ENCODE results near the gene PGRMC2. TPM values are rescaled to one million over a fixed set of nuclear protein-coding genes. Genes with fewer than 3 reads are reported as not detected.

The PGRMC2 gene
- total and polyA plus RNA-seq, 4 donors = 28.9 to 44.3 (median 32.1) TPM

DNA sequence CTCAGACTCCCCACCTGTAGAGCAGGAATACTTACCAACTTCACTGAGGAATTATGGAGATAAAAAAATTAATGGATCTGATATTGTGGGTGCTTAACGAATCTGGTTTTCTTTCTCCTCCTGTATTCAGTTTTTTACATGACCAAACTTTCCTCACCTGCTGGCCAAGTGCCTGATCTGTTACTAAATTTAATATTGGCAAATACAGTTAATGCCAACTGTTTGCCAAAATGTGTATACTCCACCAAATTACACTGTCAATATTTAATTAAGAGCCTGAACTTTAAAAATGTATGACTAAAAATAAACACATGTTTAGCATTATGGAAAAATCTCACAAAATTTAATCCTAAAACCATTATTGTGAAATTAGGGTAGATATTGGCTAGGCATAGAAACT is 3.3 kb downstream of the PGRMC2 start:
- Histone ChIP-seq H3K9me3 (ENCODE audit: control insufficient read depth in 4 of 4, low read length in 3 of 4) (no peaks in the 10 kb centered on the region), H3K4me1 (ENCODE audit: control insufficient read depth in 4 of 4, insufficient read depth in 4 of 4, low read length in 3 of 4) (peaks cover 4 to 65% (median 37%) of the 10 kb centered on the region in 4 donors), H3K36me3 (ENCODE audit: control insufficient read depth in 4 of 4, insufficient read depth in 3 of 4, low read depth in 1 of 4, low read length in 3 of 4) (peaks cover 0 to 2% (median 0%) of the 10 kb centered on the region in 4 donors), H3K4me3 (ENCODE audit: low read depth in 1 of 3, low read length in 3 of 3) (peak overlapping the region in 1 of 3 donors; percentile 83), H3K27ac (ENCODE audit: low read depth in 1 of 2, low read length in 2 of 2) (peak overlapping the region; percentile 68), H3K9ac (ENCODE audit: low read depth in 1 of 2, low read length in 2 of 2) (peak overlapping the region in 1 of 2 donors; percentile 42), H3K27me3 (ENCODE audit: control insufficient read depth in 4 of 4, insufficient read depth in 4 of 4, low read length in 3 of 4) (no peaks in the 10 kb centered on the region)
- DNase-seq (ENCODE audit: low spot score) = no peak
- TF ChIP-seq, protein P1, sequence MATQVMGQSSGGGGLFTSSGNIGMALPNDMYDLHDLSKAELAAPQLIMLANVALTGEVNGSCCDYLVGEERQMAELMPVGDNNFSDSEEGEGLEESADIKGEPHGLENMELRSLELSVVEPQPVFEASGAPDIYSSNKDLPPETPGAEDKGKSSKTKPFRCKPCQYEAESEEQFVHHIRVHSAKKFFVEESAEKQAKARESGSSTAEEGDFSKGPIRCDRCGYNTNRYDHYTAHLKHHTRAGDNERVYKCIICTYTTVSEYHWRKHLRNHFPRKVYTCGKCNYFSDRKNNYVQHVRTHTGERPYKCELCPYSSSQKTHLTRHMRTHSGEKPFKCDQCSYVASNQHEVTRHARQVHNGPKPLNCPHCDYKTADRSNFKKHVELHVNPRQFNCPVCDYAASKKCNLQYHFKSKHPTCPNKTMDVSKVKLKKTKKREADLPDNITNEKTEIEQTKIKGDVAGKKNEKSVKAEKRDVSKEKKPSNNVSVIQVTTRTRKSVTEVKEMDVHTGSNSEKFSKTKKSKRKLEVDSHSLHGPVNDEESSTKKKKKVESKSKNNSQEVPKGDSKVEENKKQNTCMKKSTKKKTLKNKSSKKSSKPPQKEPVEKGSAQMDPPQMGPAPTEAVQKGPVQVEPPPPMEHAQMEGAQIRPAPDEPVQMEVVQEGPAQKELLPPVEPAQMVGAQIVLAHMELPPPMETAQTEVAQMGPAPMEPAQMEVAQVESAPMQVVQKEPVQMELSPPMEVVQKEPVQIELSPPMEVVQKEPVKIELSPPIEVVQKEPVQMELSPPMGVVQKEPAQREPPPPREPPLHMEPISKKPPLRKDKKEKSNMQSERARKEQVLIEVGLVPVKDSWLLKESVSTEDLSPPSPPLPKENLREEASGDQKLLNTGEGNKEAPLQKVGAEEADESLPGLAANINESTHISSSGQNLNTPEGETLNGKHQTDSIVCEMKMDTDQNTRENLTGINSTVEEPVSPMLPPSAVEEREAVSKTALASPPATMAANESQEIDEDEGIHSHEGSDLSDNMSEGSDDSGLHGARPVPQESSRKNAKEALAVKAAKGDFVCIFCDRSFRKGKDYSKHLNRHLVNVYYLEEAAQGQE (IDR thresholded peaks at IDR 0.05) = no peak
- TF ChIP-seq HNF4A (conservative IDR thresholded peaks at IDR 0.05) = peak; percentile 10 to 29
- TF ChIP-seq NR2F2 (IDR thresholded peaks at IDR 0.05) = no peak
- TF ChIP-seq, protein P2, sequence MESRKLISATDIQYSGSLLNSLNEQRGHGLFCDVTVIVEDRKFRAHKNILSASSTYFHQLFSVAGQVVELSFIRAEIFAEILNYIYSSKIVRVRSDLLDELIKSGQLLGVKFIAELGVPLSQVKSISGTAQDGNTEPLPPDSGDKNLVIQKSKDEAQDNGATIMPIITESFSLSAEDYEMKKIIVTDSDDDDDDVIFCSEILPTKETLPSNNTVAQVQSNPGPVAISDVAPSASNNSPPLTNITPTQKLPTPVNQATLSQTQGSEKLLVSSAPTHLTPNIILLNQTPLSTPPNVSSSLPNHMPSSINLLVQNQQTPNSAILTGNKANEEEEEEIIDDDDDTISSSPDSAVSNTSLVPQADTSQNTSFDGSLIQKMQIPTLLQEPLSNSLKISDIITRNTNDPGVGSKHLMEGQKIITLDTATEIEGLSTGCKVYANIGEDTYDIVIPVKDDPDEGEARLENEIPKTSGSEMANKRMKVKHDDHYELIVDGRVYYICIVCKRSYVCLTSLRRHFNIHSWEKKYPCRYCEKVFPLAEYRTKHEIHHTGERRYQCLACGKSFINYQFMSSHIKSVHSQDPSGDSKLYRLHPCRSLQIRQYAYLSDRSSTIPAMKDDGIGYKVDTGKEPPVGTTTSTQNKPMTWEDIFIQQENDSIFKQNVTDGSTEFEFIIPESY (IDR thresholded peaks at IDR 0.05) = peak; percentile 23
- peak in 1 of 2 donors; percentile 37 for TF ChIP-seq RXRA (IDR thresholded peaks at IDR 0.05)
- TF ChIP-seq SP1 (IDR thresholded peaks at IDR 0.05) = peak; percentile 6
- peak; percentile 57 for TF ChIP-seq FOXA2 (IDR thresholded peaks at IDR 0.05)
- peak in 1 of 2 donors; percentile 9 for TF ChIP-seq RAD21 (IDR thresholded peaks at IDR 0.05)
- 46% methylated on average over 1 of the region's 1 CpG for WGBS

DNA sequence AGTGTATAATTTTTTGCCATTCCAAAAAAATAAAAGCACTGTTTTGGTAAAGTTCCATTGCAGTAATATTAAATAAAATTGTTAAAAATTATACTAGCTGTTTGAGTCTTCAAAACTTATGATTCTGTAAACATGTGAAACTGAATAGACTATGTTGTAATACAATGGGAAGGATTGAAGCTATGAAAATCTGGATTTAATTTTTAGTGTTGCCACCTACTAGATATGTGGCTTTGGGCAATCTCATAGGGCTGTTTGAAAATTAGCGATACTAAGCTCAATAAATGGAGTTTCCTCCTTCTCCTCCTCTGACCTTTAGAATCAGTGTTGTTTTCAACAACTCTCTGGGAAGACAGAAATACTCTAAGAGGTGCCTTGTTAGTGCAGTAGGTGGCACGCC is 4.5 kb downstream of the PGRMC2 start:
- 57% methylated on average over 2 of the region's 2 CpGs for WGBS
- Histone ChIP-seq H3K4me3 (ENCODE audit: low read depth in 1 of 3, low read length in 3 of 3) (no peak overlapping the region), H3K27me3 (ENCODE audit: control insufficient read depth in 4 of 4, insufficient read depth in 4 of 4, low read length in 3 of 4) (no peaks in the 10 kb centered on the region), H3K9ac (ENCODE audit: low read depth in 1 of 2, low read length in 2 of 2) (no peak overlapping the region), H3K9me3 (ENCODE audit: control insufficient read depth in 4 of 4, low read length in 3 of 4) (no peaks in the 10 kb centered on the region), H3K36me3 (ENCODE audit: control insufficient read depth in 4 of 4, insufficient read depth in 3 of 4, low read depth in 1 of 4, low read length in 3 of 4) (peaks cover 0 to 2% (median 0%) of the 10 kb centered on the region in 4 donors), H3K27ac (ENCODE audit: low read depth in 1 of 2, low read length in 2 of 2) (no peak overlapping the region), H3K4me1 (ENCODE audit: control insufficient read depth in 4 of 4, insufficient read depth in 4 of 4, low read length in 3 of 4) (peaks cover 4 to 59% (median 33%) of the 10 kb centered on the region in 4 donors)
- TF ChIP-seq, protein P2 (IDR thresholded peaks at IDR 0.05) = no peak
- TF ChIP-seq YY1 (IDR thresholded peaks at IDR 0.05) = peak; percentile 3
- DNase-seq (ENCODE audit: low spot score) = no peak

DNA sequence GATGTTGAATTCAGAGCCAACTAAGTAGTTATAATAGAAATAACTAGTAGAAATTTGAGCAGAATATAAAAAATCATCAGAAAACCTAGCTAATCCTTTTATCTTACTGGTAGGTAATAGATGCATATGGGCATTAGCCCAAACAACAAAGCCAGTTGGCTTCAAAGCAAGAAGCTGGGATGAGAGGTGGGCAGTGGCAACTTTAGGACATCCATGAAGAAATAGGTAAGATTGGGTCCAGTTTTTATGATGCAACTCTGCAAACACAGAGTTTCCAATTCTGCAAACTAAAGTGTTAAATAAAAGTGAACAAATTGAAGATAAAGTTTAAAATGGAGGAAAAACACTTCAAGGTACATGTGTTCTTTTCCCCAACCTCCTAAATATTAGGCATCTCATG is 5.1 kb downstream of the PGRMC2 start:
- Histone ChIP-seq H3K9ac (ENCODE audit: low read depth in 1 of 2, low read length in 2 of 2) (no peak overlapping the region), H3K4me1 (ENCODE audit: control insufficient read depth in 4 of 4, insufficient read depth in 4 of 4, low read length in 3 of 4) (peaks cover 4 to 59% (median 33%) of the 10 kb centered on the region in 4 donors), H3K27me3 (ENCODE audit: control insufficient read depth in 4 of 4, insufficient read depth in 4 of 4, low read length in 3 of 4) (no peaks in the 10 kb centered on the region), H3K4me3 (ENCODE audit: low read depth in 1 of 3, low read length in 3 of 3) (no peak overlapping the region), H3K36me3 (ENCODE audit: control insufficient read depth in 4 of 4, insufficient read depth in 3 of 4, low read depth in 1 of 4, low read length in 3 of 4) (peaks cover 0 to 2% (median 0%) of the 10 kb centered on the region in 4 donors), H3K27ac (ENCODE audit: low read depth in 1 of 2, low read length in 2 of 2) (no peak overlapping the region), H3K9me3 (ENCODE audit: control insufficient read depth in 4 of 4, low read length in 3 of 4) (no peaks in the 10 kb centered on the region)
- no peak for TF ChIP-seq SP1 (IDR thresholded peaks at IDR 0.05)
- TF ChIP-seq RXRA (IDR thresholded peaks at IDR 0.05) = peak in 1 of 2 donors; percentile 52
- TF ChIP-seq YY1 (IDR thresholded peaks at IDR 0.05) = no peak
- TF ChIP-seq JUND (IDR thresholded peaks at IDR 0.05) = no peak
- peak; percentile 53 to 71 for TF ChIP-seq HNF4A (conservative IDR thresholded peaks at IDR 0.05)
- TF ChIP-seq, protein P3, sequence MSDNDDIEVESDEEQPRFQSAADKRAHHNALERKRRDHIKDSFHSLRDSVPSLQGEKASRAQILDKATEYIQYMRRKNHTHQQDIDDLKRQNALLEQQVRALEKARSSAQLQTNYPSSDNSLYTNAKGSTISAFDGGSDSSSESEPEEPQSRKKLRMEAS (IDR thresholded peaks at IDR 0.05) = no peak
- TF ChIP-seq, protein P1 (IDR thresholded peaks at IDR 0.05) = peak; percentile 12
- TF ChIP-seq, protein P4, sequence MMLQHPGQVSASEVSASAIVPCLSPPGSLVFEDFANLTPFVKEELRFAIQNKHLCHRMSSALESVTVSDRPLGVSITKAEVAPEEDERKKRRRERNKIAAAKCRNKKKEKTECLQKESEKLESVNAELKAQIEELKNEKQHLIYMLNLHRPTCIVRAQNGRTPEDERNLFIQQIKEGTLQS (IDR thresholded peaks at IDR 0.05) = peak; percentile 48
- TF ChIP-seq FOXA1 (IDR thresholded peaks at IDR 0.05) = no peak
- DNase-seq (ENCODE audit: low spot score) = no peak
